ENCODE measurements around the gene RDM1.

DNA sequence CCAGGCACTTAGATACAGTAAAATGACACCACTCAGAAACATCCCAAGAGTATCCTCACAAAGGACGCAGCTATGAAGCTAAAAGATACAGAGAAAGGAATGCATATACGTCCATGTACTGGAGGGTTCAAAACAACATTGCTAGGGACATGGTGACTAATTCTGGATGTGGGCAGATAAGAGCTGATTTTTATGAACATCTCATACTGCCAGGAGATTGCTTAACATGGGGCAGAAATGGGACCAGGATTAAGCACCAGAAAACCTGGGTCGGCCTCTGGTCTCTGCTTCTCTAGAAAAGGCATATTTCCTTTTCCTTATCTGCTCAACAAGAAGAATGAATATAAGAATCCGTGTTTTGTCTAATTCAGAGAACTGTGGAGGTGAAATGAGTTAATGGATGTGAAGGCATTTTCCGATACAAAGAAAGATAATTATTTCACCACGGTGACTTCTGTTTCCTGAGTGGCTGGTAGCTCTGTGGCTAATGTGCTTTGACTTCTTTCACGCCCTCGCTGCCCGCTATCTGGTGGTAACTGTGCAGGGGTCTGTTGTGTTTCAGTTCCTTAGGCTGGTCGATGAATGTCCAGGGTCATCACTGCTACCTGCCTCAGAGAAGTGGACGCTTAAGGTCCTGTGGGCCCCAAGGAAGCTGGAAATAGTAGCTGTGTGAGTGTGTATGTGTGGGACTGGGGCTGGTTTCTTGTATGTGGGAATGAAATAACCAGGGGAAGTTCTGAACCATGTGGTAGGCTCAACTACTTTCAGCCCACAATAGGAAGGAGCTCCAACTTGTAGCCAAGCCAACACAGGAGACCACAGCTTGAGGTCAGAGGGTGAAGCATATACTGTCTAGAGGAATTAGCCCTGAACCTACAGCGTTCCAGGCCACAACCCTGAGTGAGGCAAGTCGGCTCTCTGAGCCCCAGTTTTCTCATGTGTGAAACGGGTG lies 34.7 kb downstream of the RDM1 start:
- TF ChIP-seq, protein P1, sequence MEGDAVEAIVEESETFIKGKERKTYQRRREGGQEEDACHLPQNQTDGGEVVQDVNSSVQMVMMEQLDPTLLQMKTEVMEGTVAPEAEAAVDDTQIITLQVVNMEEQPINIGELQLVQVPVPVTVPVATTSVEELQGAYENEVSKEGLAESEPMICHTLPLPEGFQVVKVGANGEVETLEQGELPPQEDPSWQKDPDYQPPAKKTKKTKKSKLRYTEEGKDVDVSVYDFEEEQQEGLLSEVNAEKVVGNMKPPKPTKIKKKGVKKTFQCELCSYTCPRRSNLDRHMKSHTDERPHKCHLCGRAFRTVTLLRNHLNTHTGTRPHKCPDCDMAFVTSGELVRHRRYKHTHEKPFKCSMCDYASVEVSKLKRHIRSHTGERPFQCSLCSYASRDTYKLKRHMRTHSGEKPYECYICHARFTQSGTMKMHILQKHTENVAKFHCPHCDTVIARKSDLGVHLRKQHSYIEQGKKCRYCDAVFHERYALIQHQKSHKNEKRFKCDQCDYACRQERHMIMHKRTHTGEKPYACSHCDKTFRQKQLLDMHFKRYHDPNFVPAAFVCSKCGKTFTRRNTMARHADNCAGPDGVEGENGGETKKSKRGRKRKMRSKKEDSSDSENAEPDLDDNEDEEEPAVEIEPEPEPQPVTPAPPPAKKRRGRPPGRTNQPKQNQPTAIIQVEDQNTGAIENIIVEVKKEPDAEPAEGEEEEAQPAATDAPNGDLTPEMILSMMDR (conservative IDR thresholded peaks at IDR 0.05; ENCODE audit: low read length): no peak
- TF ChIP-seq EZH2phosphoT487 (IDR thresholded peaks at IDR 0.05; ENCODE audit: borderline replicate concordance, low read depth, low read length): no peak
